Measurements from ENCODE around the gene GOLIM4. TPM values are rescaled to one million over a fixed set of nuclear protein-coding genes. Genes with fewer than 3 reads are reported as not detected.

The GOLIM4 gene
- total and polyA plus RNA-seq, 2 donors (not counting 1 experiment from before 2014, with no cell fraction given) = 46.2 to 77.3 TPM

DNA sequence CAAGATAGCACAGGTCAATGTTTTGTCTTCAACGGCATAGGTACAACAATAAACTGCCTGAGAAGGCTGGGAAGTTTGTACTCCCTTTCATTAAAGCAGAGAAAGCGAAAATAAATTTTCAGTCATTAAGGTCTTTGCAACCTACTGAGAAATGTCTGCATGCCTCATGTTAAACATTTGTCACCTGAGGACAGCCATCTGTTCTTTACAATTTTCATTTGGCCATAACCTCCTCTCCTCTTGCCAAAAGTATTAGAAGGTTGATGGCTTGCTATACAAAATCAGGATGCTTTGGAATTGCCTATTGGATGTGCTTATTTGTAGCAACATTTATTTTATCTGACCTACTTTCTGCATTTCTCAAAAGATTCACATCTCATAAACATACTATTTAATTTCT, 122.7 kb downstream of the GOLIM4 start:
- Histone ChIP-seq H3K4me2 (ENCODE audit: extremely low read depth, insufficient read depth, low read length) (no peak overlapping the region), H3K9ac (ENCODE audit: insufficient read depth, low read length) (no peak overlapping the region), H3K4me3 (replicated peaks in 1 of 4; ENCODE audit: control extremely low read depth in 1 of 4, insufficient read depth in 1 of 4, low read depth in 3 of 4, low read length in 4 of 4) (no peak overlapping the region), H3K27me3 (ENCODE audit: control insufficient read depth, insufficient read depth, low read length) (no peaks in the 10 kb centered on the region), H4K20me1 (ENCODE audit: control insufficient read depth, extremely low read depth, insufficient read depth, low read length) (no peaks in the 10 kb centered on the region), H2AFZ (ENCODE audit: low read length) (no peak overlapping the region), H3K79me2 (ENCODE audit: control insufficient read depth, insufficient read depth, low read length) (no peaks in the 10 kb centered on the region), H3K4me1 (ENCODE audit: control insufficient read depth, extremely low read depth, insufficient read depth, low read length) (no peaks in the 10 kb centered on the region), H3K27ac (ENCODE audit: insufficient read depth, low read length) (no peak overlapping the region), H3K36me3 (ENCODE audit: control insufficient read depth, insufficient read depth, low read length) (no peaks in the 10 kb centered on the region), H3K9me3 (ENCODE audit: control insufficient read depth, insufficient read depth, low read depth, low read length) (no peaks in the 10 kb centered on the region)
- no peak for DNase-seq (ENCODE audit: low read depth in 2 of 2)
- TF ChIP-seq, protein P1, sequence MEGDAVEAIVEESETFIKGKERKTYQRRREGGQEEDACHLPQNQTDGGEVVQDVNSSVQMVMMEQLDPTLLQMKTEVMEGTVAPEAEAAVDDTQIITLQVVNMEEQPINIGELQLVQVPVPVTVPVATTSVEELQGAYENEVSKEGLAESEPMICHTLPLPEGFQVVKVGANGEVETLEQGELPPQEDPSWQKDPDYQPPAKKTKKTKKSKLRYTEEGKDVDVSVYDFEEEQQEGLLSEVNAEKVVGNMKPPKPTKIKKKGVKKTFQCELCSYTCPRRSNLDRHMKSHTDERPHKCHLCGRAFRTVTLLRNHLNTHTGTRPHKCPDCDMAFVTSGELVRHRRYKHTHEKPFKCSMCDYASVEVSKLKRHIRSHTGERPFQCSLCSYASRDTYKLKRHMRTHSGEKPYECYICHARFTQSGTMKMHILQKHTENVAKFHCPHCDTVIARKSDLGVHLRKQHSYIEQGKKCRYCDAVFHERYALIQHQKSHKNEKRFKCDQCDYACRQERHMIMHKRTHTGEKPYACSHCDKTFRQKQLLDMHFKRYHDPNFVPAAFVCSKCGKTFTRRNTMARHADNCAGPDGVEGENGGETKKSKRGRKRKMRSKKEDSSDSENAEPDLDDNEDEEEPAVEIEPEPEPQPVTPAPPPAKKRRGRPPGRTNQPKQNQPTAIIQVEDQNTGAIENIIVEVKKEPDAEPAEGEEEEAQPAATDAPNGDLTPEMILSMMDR (conservative IDR thresholded peaks at IDR 0.05 in 1 of 2, IDR thresholded peaks at IDR 0.05 in 1 of 2; ENCODE audit: low read depth in 1 of 2, low read length in 2 of 2) = no peak
- no peak for TF ChIP-seq EZH2 (IDR thresholded peaks at IDR 0.05; ENCODE audit: low read length, missing control alignments)

DNA sequence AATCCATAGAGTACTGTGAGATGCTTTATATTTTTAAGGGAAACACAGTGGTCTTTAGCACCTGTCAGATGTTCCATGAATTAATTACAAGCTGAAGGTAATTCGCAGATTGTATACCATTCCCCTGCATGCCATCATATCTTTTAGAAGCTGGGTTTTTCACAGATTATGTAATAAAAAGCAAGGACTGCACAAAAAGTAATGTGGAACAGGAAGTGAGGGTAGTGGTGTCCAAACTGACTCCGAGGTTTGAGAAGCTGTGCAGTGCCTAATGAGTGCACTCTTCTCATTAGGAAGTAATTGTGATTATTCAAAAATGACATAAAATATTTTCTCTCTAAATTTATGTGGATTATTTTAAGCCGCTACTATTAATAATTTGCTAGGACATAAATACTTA, 123.2 kb downstream of the GOLIM4 start:
- TF ChIP-seq EZH2 (IDR thresholded peaks at IDR 0.05; ENCODE audit: low read length, missing control alignments) = no peak
- TF ChIP-seq, protein P1 (conservative IDR thresholded peaks at IDR 0.05 in 1 of 2, IDR thresholded peaks at IDR 0.05 in 1 of 2; ENCODE audit: low read depth in 1 of 2, low read length in 2 of 2) = no peak
- Histone ChIP-seq H3K4me1 (ENCODE audit: control insufficient read depth, extremely low read depth, insufficient read depth, low read length) (no peaks in the 10 kb centered on the region), H3K4me3 (replicated peaks in 1 of 4; ENCODE audit: control extremely low read depth in 1 of 4, insufficient read depth in 1 of 4, low read depth in 3 of 4, low read length in 4 of 4) (no peak overlapping the region), H3K9ac (ENCODE audit: insufficient read depth, low read length) (no peak overlapping the region), H4K20me1 (ENCODE audit: control insufficient read depth, extremely low read depth, insufficient read depth, low read length) (no peaks in the 10 kb centered on the region), H3K9me3 (ENCODE audit: control insufficient read depth, insufficient read depth, low read depth, low read length) (no peaks in the 10 kb centered on the region), H2AFZ (ENCODE audit: low read length) (no peak overlapping the region), H3K36me3 (ENCODE audit: control insufficient read depth, insufficient read depth, low read length) (no peaks in the 10 kb centered on the region), H3K79me2 (ENCODE audit: control insufficient read depth, insufficient read depth, low read length) (no peaks in the 10 kb centered on the region), H3K27ac (ENCODE audit: insufficient read depth, low read length) (no peak overlapping the region), H3K4me2 (ENCODE audit: extremely low read depth, insufficient read depth, low read length) (no peak overlapping the region), H3K27me3 (ENCODE audit: control insufficient read depth, insufficient read depth, low read length) (no peaks in the 10 kb centered on the region)
- no peak for DNase-seq (ENCODE audit: low read depth in 2 of 2)

DNA sequence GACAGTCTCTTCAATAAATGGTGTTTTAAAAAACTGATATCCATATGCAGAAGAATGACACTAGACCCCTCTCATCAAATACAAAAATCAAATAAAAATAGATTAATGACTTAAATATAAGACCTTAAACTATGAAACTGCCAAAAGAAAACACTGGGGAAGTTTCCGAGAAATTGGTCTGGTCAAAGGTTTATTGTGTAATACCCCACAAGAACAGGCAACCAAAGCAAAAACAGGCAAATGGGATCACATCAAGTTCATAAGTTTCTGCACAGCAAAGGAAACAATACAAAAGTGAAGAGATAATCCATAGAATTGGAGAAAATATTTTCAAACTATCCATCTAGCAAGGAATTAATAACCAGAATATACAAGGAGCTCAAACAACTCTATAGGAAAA, 126.2 kb downstream of the GOLIM4 start:
- Histone ChIP-seq H3K9me3 (ENCODE audit: control insufficient read depth, insufficient read depth, low read depth, low read length) (no peaks in the 10 kb centered on the region), H3K9ac (ENCODE audit: insufficient read depth, low read length) (no peak overlapping the region), H3K27ac (ENCODE audit: insufficient read depth, low read length) (no peak overlapping the region), H3K27me3 (ENCODE audit: control insufficient read depth, insufficient read depth, low read length) (no peaks in the 10 kb centered on the region), H3K4me3 (replicated peaks in 1 of 4; ENCODE audit: control extremely low read depth in 1 of 4, insufficient read depth in 1 of 4, low read depth in 3 of 4, low read length in 4 of 4) (no peak overlapping the region), H2AFZ (ENCODE audit: low read length) (no peak overlapping the region), H4K20me1 (ENCODE audit: control insufficient read depth, extremely low read depth, insufficient read depth, low read length) (no peaks in the 10 kb centered on the region), H3K4me1 (ENCODE audit: control insufficient read depth, extremely low read depth, insufficient read depth, low read length) (no peaks in the 10 kb centered on the region), H3K79me2 (ENCODE audit: control insufficient read depth, insufficient read depth, low read length) (no peaks in the 10 kb centered on the region), H3K36me3 (ENCODE audit: control insufficient read depth, insufficient read depth, low read length) (no peaks in the 10 kb centered on the region), H3K4me2 (ENCODE audit: extremely low read depth, insufficient read depth, low read length) (no peak overlapping the region)
- DNase-seq (ENCODE audit: low read depth in 2 of 2) = no peak
- TF ChIP-seq, protein P1 (conservative IDR thresholded peaks at IDR 0.05 in 1 of 2, IDR thresholded peaks at IDR 0.05 in 1 of 2; ENCODE audit: low read depth in 1 of 2, low read length in 2 of 2) = no peak
